ENCODE results near the gene NLRP1. TPM values are rescaled to one million over a fixed set of nuclear protein-coding genes. Genes with fewer than 3 reads are reported as not detected.

Gene NLRP1
- 10 to 100 TPM; 62.7 to 73.2 TPM for total RNA-seq

- peak; percentile 85 for ATAC-seq (ENCODE audit: insufficient number of reproducible peaks, low FRiP score, low read depth)
- Histone ChIP-seq H3K36me3 (peaks cover 6% of the 10 kb centered on the region), H3K9me3 (no peaks in the 10 kb centered on the region), H3K4me3 (peak within 1 kb of the TSS; percentile 82), H3K27ac (peak within 1 kb of the TSS; percentile 87 to 88), H3K4me1 (ENCODE audit: control insufficient read depth in 1 of 2, low read depth in 2 of 2) (peaks cover 15 to 48% of the 10 kb centered on the region in 2 donors), H3K27me3 (replicated peaks; ENCODE audit: insufficient read depth) (no peaks in the 10 kb centered on the region)
- TF ChIP-seq CTCF (IDR thresholded peaks at IDR 0.05), result no peak
- peak; percentile 83 for DNase-seq (ENCODE audit: low spot score)
These were observed at the start of gene NLRP1 for GRCh38 chr17:5584383-5585286. Gene NLRP1, minus strand, starts transcription at chr17:5584509. Its CDS starts 552 bp downstream, at chr17:5583957.

- H3K36me3 ChIP-seq, result no peaks in the 10 kb centered on the region
- ATAC-seq (ENCODE audit: insufficient number of reproducible peaks, low FRiP score, low read depth), result no peak
- H3K4me1 ChIP-seq (ENCODE audit: control insufficient read depth in 1 of 2, low read depth in 2 of 2), result no peaks in the 10 kb centered on the region
- H3K9me3 ChIP-seq, result no peaks in the 10 kb centered on the region
- no peak for DNase-seq (ENCODE audit: low spot score)
- TF ChIP-seq CTCF (IDR thresholded peaks at IDR 0.05), result no peak
- no peak overlapping the region for H3K4me3 ChIP-seq
- H3K27ac ChIP-seq, result no peak overlapping the region
- no peaks in the 10 kb centered on the region for H3K27me3 ChIP-seq (replicated peaks; ENCODE audit: insufficient read depth)
These were observed 47.8 kb upstream of the NLRP1 start for GRCh38 chr17:5631958-5632590.

- TF ChIP-seq CTCF (IDR thresholded peaks at IDR 0.05), result no peak
- Histone ChIP-seq H3K36me3 (no peaks in the 10 kb centered on the region), H3K27me3 (replicated peaks; ENCODE audit: insufficient read depth) (no peaks in the 10 kb centered on the region), H3K9me3 (no peaks in the 10 kb centered on the region), H3K4me3 (no peak overlapping the region), H3K27ac (no peak overlapping the region), H3K4me1 (ENCODE audit: control insufficient read depth in 1 of 2, low read depth in 2 of 2) (no peaks in the 10 kb centered on the region)
- DNase-seq (ENCODE audit: low spot score), result no peak
- ATAC-seq (ENCODE audit: insufficient number of reproducible peaks, low FRiP score, low read depth), result no peak
These were observed 46.1 kb upstream of the NLRP1 start for GRCh38 chr17:5630434-5630833.

- H3K36me3 ChIP-seq, result no peaks in the 10 kb centered on the region
- TF ChIP-seq CTCF (IDR thresholded peaks at IDR 0.05), result no peak
These were observed 44.8 kb upstream of the NLRP1 start for GRCh38 chr17:5629128-5629527.

GRCh38 chr17:5628262-5628661 is 44.0 kb upstream of the NLRP1 start:
- Histone ChIP-seq H3K27ac (no peak overlapping the region), H3K27me3 (replicated peaks; ENCODE audit: insufficient read depth) (no peaks in the 10 kb centered on the region), H3K4me3 (no peak overlapping the region), H3K4me1 (ENCODE audit: control insufficient read depth in 1 of 2, low read depth in 2 of 2) (no peaks in the 10 kb centered on the region), H3K36me3 (no peaks in the 10 kb centered on the region), H3K9me3 (no peaks in the 10 kb centered on the region)
- DNase-seq (ENCODE audit: low spot score) (no peak), ATAC-seq (ENCODE audit: insufficient number of reproducible peaks, low FRiP score, low read depth) (no peak)
- TF ChIP-seq CTCF (IDR thresholded peaks at IDR 0.05), result no peak

More at GRCh38 chr17:5629128-5629527, 44.8 kb upstream of the NLRP1 start:
- no peaks in the 10 kb centered on the region for H3K27me3 ChIP-seq (replicated peaks; ENCODE audit: insufficient read depth)
- no peak overlapping the region for H3K27ac ChIP-seq
- no peaks in the 10 kb centered on the region for H3K9me3 ChIP-seq
- no peak overlapping the region for H3K4me3 ChIP-seq
- H3K4me1 ChIP-seq (ENCODE audit: control insufficient read depth in 1 of 2, low read depth in 2 of 2), result no peaks in the 10 kb centered on the region
- DNase-seq (ENCODE audit: low spot score), result no peak
- ATAC-seq (ENCODE audit: insufficient number of reproducible peaks, low FRiP score, low read depth), result no peak

Measured in thoracic aorta (tissue), 2 donors.